Liver (tissue), 3 donors: ENCODE measurements around the gene KIFC3.

ENCODE experiments used
- GABPA ChIP-seq, 2 donors: IDR thresholded peaks in 1 of 2; conservative IDR thresholded peaks in 1 of 2; 2 replicates each; pipeline ENCODE4 v1.6.1; 2016; ENCODE audit warnings: antibody characterized with exemption in 2 of 2, mild to moderate bottlenecking in 1 of 2, moderate library complexity in 1 of 2
- JUND ChIP-seq, 2 donors: IDR thresholded peaks; 2 replicates each; pipeline ENCODE4 v1.6.1; 2016; ENCODE audit warnings: antibody characterized with exemption in 2 of 2
- RAD21 ChIP-seq, 2 donors: IDR thresholded peaks; 2 replicates each; pipeline ENCODE4 v1.6.1; 2016; ENCODE audit warnings: antibody characterized with exemption in 2 of 2, mild to moderate bottlenecking in 2 of 2
- RXRA ChIP-seq, 2 donors: IDR thresholded peaks; 2 replicates each; pipeline ENCODE4 v1.6.1; 2017 to 2018; ENCODE audit warnings: antibody characterized with exemption in 2 of 2, mild to moderate bottlenecking in 1 of 2
- TAF1 ChIP-seq: conservative IDR thresholded peaks from 2 replicates; pipeline ENCODE4 v1.6.1; 2016; ENCODE audit warnings: antibody characterized with exemption, mild to moderate bottlenecking
- TF ChIP-seq, protein P1 (sequence below): fragments of 150-350 bp; IDR thresholded peaks from 2 replicates; pipeline ENCODE4 v1.5.1; 2017; ENCODE audit warnings: improper control_type of control experiment, low read depth, low read length; ENCODE audit not compliant: missing input control
- TF ChIP-seq, protein P2 (sequence below): IDR thresholded peaks from 2 replicates; pipeline ENCODE4 v1.6.1; 2016; ENCODE audit warnings: antibody characterized with exemption, mild to moderate bottlenecking
- donor health status: healthy.
- donor health status: healthy.

DNA sequence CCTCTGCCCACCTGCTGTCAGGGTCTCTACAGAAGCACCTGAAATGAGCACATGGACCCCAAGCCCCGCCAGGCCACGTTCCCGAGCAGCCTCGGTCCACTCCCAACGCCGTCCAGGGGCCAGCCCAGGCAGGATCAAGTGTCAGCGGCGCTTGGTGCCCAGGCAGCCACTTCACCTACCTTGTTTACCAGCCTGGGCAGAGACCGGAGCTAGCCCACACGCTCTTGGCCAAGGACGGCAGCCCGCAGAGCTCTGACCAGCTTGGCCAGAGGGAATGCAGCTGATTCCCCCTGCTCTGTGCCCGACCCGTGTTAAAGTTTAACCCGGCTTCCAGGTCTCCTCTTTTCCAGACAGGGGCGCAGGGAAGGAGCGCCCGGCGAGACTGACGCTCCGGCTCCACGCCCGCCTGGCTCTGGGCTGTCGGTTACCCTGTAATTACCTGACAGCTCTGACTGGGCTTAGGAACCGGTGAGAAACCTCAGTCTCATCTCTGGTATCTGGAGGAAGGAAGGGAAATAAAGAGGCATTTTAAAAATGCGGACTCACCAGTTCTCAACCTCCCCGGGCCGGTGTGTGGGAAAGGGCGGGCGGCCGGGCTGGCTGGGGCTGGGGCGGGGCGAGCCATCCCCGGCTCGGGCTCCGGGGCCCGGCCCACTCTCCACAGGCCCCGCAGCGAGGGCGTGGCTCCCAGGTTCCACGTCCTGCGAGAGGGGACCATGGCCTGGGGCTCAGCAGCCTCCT lies 4.6 kb downstream of the KIFC3 start:
- TF ChIP-seq, protein P1, sequence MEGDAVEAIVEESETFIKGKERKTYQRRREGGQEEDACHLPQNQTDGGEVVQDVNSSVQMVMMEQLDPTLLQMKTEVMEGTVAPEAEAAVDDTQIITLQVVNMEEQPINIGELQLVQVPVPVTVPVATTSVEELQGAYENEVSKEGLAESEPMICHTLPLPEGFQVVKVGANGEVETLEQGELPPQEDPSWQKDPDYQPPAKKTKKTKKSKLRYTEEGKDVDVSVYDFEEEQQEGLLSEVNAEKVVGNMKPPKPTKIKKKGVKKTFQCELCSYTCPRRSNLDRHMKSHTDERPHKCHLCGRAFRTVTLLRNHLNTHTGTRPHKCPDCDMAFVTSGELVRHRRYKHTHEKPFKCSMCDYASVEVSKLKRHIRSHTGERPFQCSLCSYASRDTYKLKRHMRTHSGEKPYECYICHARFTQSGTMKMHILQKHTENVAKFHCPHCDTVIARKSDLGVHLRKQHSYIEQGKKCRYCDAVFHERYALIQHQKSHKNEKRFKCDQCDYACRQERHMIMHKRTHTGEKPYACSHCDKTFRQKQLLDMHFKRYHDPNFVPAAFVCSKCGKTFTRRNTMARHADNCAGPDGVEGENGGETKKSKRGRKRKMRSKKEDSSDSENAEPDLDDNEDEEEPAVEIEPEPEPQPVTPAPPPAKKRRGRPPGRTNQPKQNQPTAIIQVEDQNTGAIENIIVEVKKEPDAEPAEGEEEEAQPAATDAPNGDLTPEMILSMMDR = no peak
- peak; percentile 92 for TF ChIP-seq TAF1
- TF ChIP-seq, protein P2, sequence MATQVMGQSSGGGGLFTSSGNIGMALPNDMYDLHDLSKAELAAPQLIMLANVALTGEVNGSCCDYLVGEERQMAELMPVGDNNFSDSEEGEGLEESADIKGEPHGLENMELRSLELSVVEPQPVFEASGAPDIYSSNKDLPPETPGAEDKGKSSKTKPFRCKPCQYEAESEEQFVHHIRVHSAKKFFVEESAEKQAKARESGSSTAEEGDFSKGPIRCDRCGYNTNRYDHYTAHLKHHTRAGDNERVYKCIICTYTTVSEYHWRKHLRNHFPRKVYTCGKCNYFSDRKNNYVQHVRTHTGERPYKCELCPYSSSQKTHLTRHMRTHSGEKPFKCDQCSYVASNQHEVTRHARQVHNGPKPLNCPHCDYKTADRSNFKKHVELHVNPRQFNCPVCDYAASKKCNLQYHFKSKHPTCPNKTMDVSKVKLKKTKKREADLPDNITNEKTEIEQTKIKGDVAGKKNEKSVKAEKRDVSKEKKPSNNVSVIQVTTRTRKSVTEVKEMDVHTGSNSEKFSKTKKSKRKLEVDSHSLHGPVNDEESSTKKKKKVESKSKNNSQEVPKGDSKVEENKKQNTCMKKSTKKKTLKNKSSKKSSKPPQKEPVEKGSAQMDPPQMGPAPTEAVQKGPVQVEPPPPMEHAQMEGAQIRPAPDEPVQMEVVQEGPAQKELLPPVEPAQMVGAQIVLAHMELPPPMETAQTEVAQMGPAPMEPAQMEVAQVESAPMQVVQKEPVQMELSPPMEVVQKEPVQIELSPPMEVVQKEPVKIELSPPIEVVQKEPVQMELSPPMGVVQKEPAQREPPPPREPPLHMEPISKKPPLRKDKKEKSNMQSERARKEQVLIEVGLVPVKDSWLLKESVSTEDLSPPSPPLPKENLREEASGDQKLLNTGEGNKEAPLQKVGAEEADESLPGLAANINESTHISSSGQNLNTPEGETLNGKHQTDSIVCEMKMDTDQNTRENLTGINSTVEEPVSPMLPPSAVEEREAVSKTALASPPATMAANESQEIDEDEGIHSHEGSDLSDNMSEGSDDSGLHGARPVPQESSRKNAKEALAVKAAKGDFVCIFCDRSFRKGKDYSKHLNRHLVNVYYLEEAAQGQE = peak; percentile 84
- no peak for TF ChIP-seq GABPA (IDR thresholded peaks at IDR 0.05 in 1 of 2, conservative IDR thresholded peaks at IDR 0.05 in 1 of 2)
- peak; percentile 79 to 88 for TF ChIP-seq RXRA (IDR thresholded peaks at IDR 0.05)
- TF ChIP-seq RAD21 (IDR thresholded peaks at IDR 0.05) = peak; percentile 44 to 63
- TF ChIP-seq JUND (IDR thresholded peaks at IDR 0.05) = peak in 1 of 2 donors; percentile 57
